IMR-90 (cell line): ENCODE measurements around the gene ADARB2. TPM values are rescaled to one million over a fixed set of nuclear protein-coding genes. Genes with fewer than 3 reads are reported as not detected.

Experiments
- ATAC-seq: fragments of 200-7000 bp; cut with Tn5 transposase; 2 replicates; pipeline ENCODE4 v1.9.1; 2020; ENCODE audit warnings: low read depth, mild to moderate bottlenecking, moderate library complexity
- BruUV-seq: library from RNA; stranded (reverse); fragments of 400-500 nt; replicated peaks from 2 replicates; lab custom pipeline; 2021; lab: Mats Ljungman, UMichigan
- CTCF ChIA-PET: fragments of 300-600 bp; formaldehyde crosslinking; extraction: SDS; loops from one replicate; lab custom pipeline; 2021; ENCODE audit warnings: antibody characterized with exemption; lab: Yijun Ruan, JAX
- POLR2A ChIA-PET: fragments of 300-600 bp; sonication (Branson Sonifier 250); formaldehyde crosslinking; loops from one replicate; lab custom pipeline; 2022; ENCODE audit warnings: antibody characterized with exemption; ENCODE audit not compliant: unreplicated experiment; lab: Charles Lee
- DNase-seq: peaks from one replicate; pipeline ENCODE4 v3.0.0; 2013
- H2AFZ ChIP-seq: replicated peaks from 2 replicates; pipeline ENCODE3; 2013; ENCODE audit warnings: low read length, mild to moderate bottlenecking; ENCODE audit not compliant: poor library complexity
- H2AK5ac ChIP-seq: 2 replicates; pipeline ENCODE4 v1.6.1; 2013; ENCODE audit warnings: low read depth, low read length, inconsistent platforms
- H2AK9ac ChIP-seq: replicated peaks from 2 replicates; pipeline ENCODE3; 2013; ENCODE audit warnings: mild to moderate bottlenecking, low read depth, low read length, moderate library complexity; ENCODE audit not compliant: poor library complexity
- H2BK120ac ChIP-seq: 2 replicates; pipeline ENCODE4 v1.6.1; 2013; ENCODE audit warnings: low read depth, low read length, inconsistent platforms
- H2BK15ac ChIP-seq: 3 replicates; pipeline ENCODE4 v1.6.1; 2013; ENCODE audit warnings: low read depth, low read length, inconsistent platforms
- H2BK20ac ChIP-seq: 2 replicates; pipeline ENCODE4 v1.6.1; 2013; ENCODE audit warnings: low read depth, mild to moderate bottlenecking, inconsistent platforms, low read length, moderate library complexity
- H2BK5ac ChIP-seq: 2 replicates; pipeline ENCODE4 v1.6.1; 2013; ENCODE audit warnings: mild to moderate bottlenecking, low read depth, low read length, inconsistent platforms; ENCODE audit not compliant: poor library complexity, severe bottlenecking
- H3K14ac ChIP-seq: replicated peaks from 2 replicates; pipeline ENCODE4 v1.6.1; 2013; ENCODE audit warnings: low read depth, low read length, inconsistent platforms
- H3K18ac ChIP-seq: 2 replicates; pipeline ENCODE4 v1.6.1; 2013; ENCODE audit warnings: low read depth, low read length, control low read depth
- H3K23ac ChIP-seq: 2 replicates; pipeline ENCODE4 v1.6.1; 2013; ENCODE audit warnings: low read depth, low read length, inconsistent platforms
- H3K27ac ChIP-seq: 2 replicates; pipeline ENCODE4 v1.5.1; 2013; ENCODE audit warnings: mild to moderate bottlenecking, control low read depth, low read length; ENCODE audit not compliant: insufficient read depth
- H3K27me3 ChIP-seq: 2 replicates; pipeline ENCODE4 v1.6.1; 2013; ENCODE audit warnings: low read length; ENCODE audit not compliant: control insufficient read depth, insufficient read depth
- H3K36me3 ChIP-seq: 2 replicates; pipeline ENCODE4 v1.6.1; 2013; ENCODE audit warnings: low read length, mixed read lengths; ENCODE audit not compliant: control insufficient read depth, insufficient read depth
- H3K4ac ChIP-seq: 2 replicates; pipeline ENCODE4 v1.6.1; 2013; ENCODE audit warnings: low read depth, low read length, inconsistent platforms
- H3K4me1 ChIP-seq: 2 replicates; pipeline ENCODE4 v1.6.1; 2013; ENCODE audit warnings: low read length, mixed read lengths; ENCODE audit not compliant: control insufficient read depth, insufficient read depth
- H3K4me2 ChIP-seq: 2 replicates; pipeline ENCODE4 v1.6.1; 2013; ENCODE audit warnings: low read depth, mild to moderate bottlenecking, control low read depth, low read length, moderate library complexity
- H3K4me3 ChIP-seq: 2 replicates; pipeline ENCODE4 v1.5.1; 2013; ENCODE audit warnings: low read depth, mild to moderate bottlenecking, control low read depth, low read length, moderate library complexity; ENCODE audit not compliant: insufficient read depth
- H3K56ac ChIP-seq: 2 replicates; pipeline ENCODE4 v1.6.1; 2013; ENCODE audit warnings: low read length, inconsistent platforms; ENCODE audit not compliant: insufficient read depth; ENCODE audit errors: extremely low read depth
- H3K79me1 ChIP-seq, 2 experiments: 2 replicates each; pipeline ENCODE4 v1.6.1; 2013; ENCODE audit warnings: low read length in 2 of 2, inconsistent platforms in 1 of 2, low read depth in 1 of 2
- H3K9ac ChIP-seq: 2 replicates; pipeline ENCODE4 v1.6.1; 2013; ENCODE audit warnings: low read depth, low read length, control low read depth
- H3K9me1 ChIP-seq: 2 replicates; pipeline ENCODE4 v1.6.1; 2013; ENCODE audit warnings: low read length, inconsistent platforms; ENCODE audit not compliant: insufficient read depth
- H3K9me3 ChIP-seq: 2 replicates; pipeline ENCODE4 v1.6.1; 2013; ENCODE audit warnings: low read length; ENCODE audit not compliant: control insufficient read depth, insufficient read depth
- H4K20me1 ChIP-seq: 2 replicates; pipeline ENCODE4 v1.6.1; 2013; ENCODE audit warnings: low read length, inconsistent platforms; ENCODE audit not compliant: insufficient read depth
- H4K5ac ChIP-seq: 2 replicates; pipeline ENCODE4 v1.6.1; 2013; ENCODE audit warnings: mild to moderate bottlenecking, low read depth, low read length, control low read depth
- H4K8ac ChIP-seq, 2 experiments: 2 replicates each; pipeline ENCODE4 v1.6.1; 2013; ENCODE audit warnings: low read depth in 2 of 2, low read length in 2 of 2, control low read depth in 1 of 2, inconsistent platforms in 1 of 2
- H4K91ac ChIP-seq: 2 replicates; pipeline ENCODE4 v1.6.1; 2013; ENCODE audit warnings: low read depth, low read length, inconsistent platforms; ENCODE audit not compliant: insufficient read depth
- CHD1 ChIP-seq: IDR thresholded peaks from 2 replicates; pipeline ENCODE4 v1.6.1; 2012; ENCODE audit warnings: low read depth, low read length, improper control_type of control experiment
- MAFK ChIP-seq: IDR thresholded peaks from 2 replicates; pipeline ENCODE4 v1.6.1; 2012; ENCODE audit warnings: low read depth, low read length, improper control_type of control experiment
- MAZ ChIP-seq: IDR thresholded peaks from 2 replicates; pipeline ENCODE4 v1.6.1; 2012; ENCODE audit warnings: low read depth, mild to moderate bottlenecking, low read length, improper control_type of control experiment, moderate library complexity, borderline replicate concordance
- RAD21 ChIP-seq: IDR thresholded peaks from 2 replicates; pipeline ENCODE4 v1.6.1; 2012; ENCODE audit warnings: low read length, improper control_type of control experiment
- RFX5 ChIP-seq: IDR thresholded peaks from 2 replicates; pipeline ENCODE4 v1.8.0; 2012; ENCODE audit warnings: low read depth, mild to moderate bottlenecking, low read length, moderate library complexity
- SMC3 ChIP-seq: fragments of 150-350 bp; IDR thresholded peaks from 2 replicates; pipeline ENCODE4 v1.6.1; 2016; ENCODE audit warnings: low read depth, mild to moderate bottlenecking, antibody characterized with exemption, low read length, moderate library complexity
- USF2 ChIP-seq: fragments of 150-350 bp; IDR thresholded peaks from 2 replicates; pipeline ENCODE4 v1.6.1; 2017; ENCODE audit warnings: mild to moderate bottlenecking, antibody characterized with exemption, low read length, low read depth
- WGBS, 2 experiments: methylation state at CpG; one replicate each; pipeline versions ENCODE4 v1.1.5 to v1.1.7; 2013; ENCODE audit warnings: missing lambda C conversion rate in 2 of 2; ENCODE audit not compliant: insufficient read length in 1 of 2; ENCODE audit errors: extremely low coverage in 2 of 2; 5-methylcytosine and 5-hydroxymethylcytosine counted together
- dilution Hi-C: fragments of 300-500 bp; cut with HindIII; formaldehyde crosslinking; loops from one replicate; pipeline ENCODE4 v1.14.3; 2018; ENCODE audit warnings: low sequenced_read_pairs; ENCODE audit not compliant: unreplicated experiment
- in situ Hi-C: fragments of 300-500 bp; cut with MboI; formaldehyde crosslinking; loops from 3 replicates; pipeline ENCODE4 v1.14.3; 2019; ENCODE audit warnings: low sequenced_read_pairs, inconsistent platforms, mixed read lengths
- intact Hi-C: fragments of 100-400 bp; cut with micrococcal nuclease; formaldehyde crosslinking; loops from 2 replicates; pipeline ENCODE4 v1.10.0; 2022
- polyA plus RNA-seq, 3 experiments: library from polyadenylated mRNA; depleted of rRNA; stranded (reverse); fragments of >200 nt; gene quantifications; 2 replicates each; pipeline ENCODE4 v1.2.3, GENCODE V29; 2012; ENCODE audit warnings: low replicate concordance in 1 of 3
- total RNA-seq: library from RNA; depleted of rRNA; stranded (reverse); fragments of >200 nt; gene quantifications from 2 replicates; pipeline ENCODE4 v1.2.3, GENCODE V29; 2012
- TF ChIP-seq, protein P1 (sequence below): conservative IDR thresholded peaks from 2 replicates; pipeline ENCODE4 v1.5.1; 2012; ENCODE audit warnings: mild to moderate bottlenecking, low read depth, low read length, improper control_type of control experiment

ADARB2 gene
- total and polyA plus RNA-seq, 2 of the 4 experiments (the other 2 are of a cell fraction), result not detected

DNA sequence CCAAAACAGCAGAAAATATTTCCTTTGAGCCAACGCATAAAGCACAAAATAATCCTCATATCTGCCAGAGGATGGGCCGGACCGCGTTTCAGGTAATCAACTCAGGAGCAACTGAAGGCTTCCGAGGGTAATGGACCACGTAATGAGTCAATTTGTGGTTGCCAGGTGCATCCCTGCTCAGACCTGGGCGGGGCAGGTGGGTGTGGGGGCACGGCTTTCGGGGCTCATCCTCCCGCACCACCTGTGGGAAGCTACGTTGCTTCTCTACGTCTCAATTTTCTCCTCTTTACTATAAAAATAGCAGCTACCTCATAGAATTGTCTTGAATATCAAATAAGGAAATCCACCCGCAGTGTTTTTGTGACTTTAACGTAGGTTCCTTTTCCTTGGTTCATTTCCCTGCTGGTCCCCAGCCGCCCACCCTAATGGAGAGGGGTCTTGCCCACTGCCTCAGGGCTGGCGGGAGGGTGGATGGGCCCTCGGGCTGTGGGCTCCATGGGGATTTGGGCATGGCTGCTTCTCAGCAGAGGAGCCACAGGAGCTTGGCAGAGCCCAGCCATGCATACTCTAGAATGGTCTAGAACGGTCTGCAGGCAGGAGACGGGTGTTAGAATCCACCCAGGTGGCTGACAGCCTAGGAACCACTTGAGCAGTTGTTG lies 324.7 kb downstream of the ADARB2 start:
- in situ Hi-C loops, result no loop called here
- Histone ChIP-seq H3K18ac (no peak overlapping the region), H3K4me1 (no peaks in the 10 kb centered on the region), H3K4me2 (no peak overlapping the region), H3K27ac (no peak overlapping the region), H2AK5ac (no peak overlapping the region), H4K5ac (no peak overlapping the region), H2BK20ac (no peak overlapping the region), H3K4ac (no peak overlapping the region), H3K9me3 (peaks cover 63% of the 10 kb centered on the region), H3K79me1 (no peaks in the 10 kb centered on the region), H3K36me3 (no peaks in the 10 kb centered on the region), H3K23ac (no peak overlapping the region), H2BK15ac (no peak overlapping the region), H2BK120ac (no peak overlapping the region), H2BK5ac (no peak overlapping the region), H4K20me1 (no peaks in the 10 kb centered on the region), H3K56ac (no peak overlapping the region), H2AK9ac (no peak overlapping the region), H3K9me1 (no peaks in the 10 kb centered on the region), H2AFZ (no peak overlapping the region), H4K91ac (no peak overlapping the region), H3K14ac (no peak overlapping the region), H3K9ac (no peak overlapping the region), H3K27me3 (no peaks in the 10 kb centered on the region), H4K8ac (no peak overlapping the region), H3K4me3 (no peak overlapping the region)
- ChIA-PET POLR2A (no interaction called here), CTCF (no interaction called here)
- intact Hi-C loops, result no loop called here
- dilution Hi-C loops, result no loop called here
- DNase-seq (no peak), ATAC-seq (no peak)
- BruUV-seq, result no TSS peak
- WGBS, 2 experiments, result no CpG with 5 or more reads among the region's 19 CpGs
- TF ChIP-seq, protein P1, sequence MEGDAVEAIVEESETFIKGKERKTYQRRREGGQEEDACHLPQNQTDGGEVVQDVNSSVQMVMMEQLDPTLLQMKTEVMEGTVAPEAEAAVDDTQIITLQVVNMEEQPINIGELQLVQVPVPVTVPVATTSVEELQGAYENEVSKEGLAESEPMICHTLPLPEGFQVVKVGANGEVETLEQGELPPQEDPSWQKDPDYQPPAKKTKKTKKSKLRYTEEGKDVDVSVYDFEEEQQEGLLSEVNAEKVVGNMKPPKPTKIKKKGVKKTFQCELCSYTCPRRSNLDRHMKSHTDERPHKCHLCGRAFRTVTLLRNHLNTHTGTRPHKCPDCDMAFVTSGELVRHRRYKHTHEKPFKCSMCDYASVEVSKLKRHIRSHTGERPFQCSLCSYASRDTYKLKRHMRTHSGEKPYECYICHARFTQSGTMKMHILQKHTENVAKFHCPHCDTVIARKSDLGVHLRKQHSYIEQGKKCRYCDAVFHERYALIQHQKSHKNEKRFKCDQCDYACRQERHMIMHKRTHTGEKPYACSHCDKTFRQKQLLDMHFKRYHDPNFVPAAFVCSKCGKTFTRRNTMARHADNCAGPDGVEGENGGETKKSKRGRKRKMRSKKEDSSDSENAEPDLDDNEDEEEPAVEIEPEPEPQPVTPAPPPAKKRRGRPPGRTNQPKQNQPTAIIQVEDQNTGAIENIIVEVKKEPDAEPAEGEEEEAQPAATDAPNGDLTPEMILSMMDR, result no peak
- TF ChIP-seq RFX5, result no peak
- TF ChIP-seq USF2, result no peak
- TF ChIP-seq SMC3, result no peak
- no peak for TF ChIP-seq RAD21
- TF ChIP-seq MAZ, result no peak
- TF ChIP-seq CHD1, result no peak
- no peak for TF ChIP-seq MAFK
